Keratinocyte (primary cell): ENCODE data around the gene PNPLA7. TPM values are rescaled to one million over a fixed set of nuclear protein-coding genes. Genes with fewer than 3 reads are reported as not detected.
"Not testable (repeated sequence)": the region's sequence is repeated elsewhere in the genome, so short reads cannot be mapped to it uniquely, and the experiment has no call there.

Experiments used
- DNase-seq: peaks from one replicate; pipeline ENCODE4 v3.0.0-alpha.2; 2011; ENCODE audit warnings: low read depth, missing footprints, low spot score
- FAIRE-seq: peaks from 2 replicates; lab custom pipeline; 2011; peaks lifted over from hg19 to GRCh38; lab: Jason Lieb, UNC
- H2AFZ ChIP-seq: 2 replicates; pipeline ENCODE4 v1.6.0; 2012; ENCODE audit warnings: low read length, control low read depth, inconsistent platforms; ENCODE audit not compliant: control insufficient read depth
- H3K27ac ChIP-seq: 2 replicates; pipeline ENCODE4 v1.5.1; 2011; ENCODE audit warnings: low read length; ENCODE audit not compliant: control insufficient read depth, insufficient read depth
- H3K27me3 ChIP-seq: 3 replicates; pipeline ENCODE4 v1.6.0; 2011; ENCODE audit warnings: low read length; ENCODE audit not compliant: control insufficient read depth, insufficient read depth; ENCODE audit errors: extremely low read depth
- H3K36me3 ChIP-seq, 2 experiments: 2 replicates in 1 of 2; 3 replicates in 1 of 2; pipeline ENCODE4 v1.5.1; 2011; ENCODE audit warnings: low read length in 2 of 2, mild to moderate bottlenecking in 1 of 2; ENCODE audit not compliant: control insufficient read depth in 2 of 2, insufficient read depth in 2 of 2; ENCODE audit errors: extremely low read depth in 1 of 2
- H3K4me1 ChIP-seq: 3 replicates; pipeline ENCODE4 v1.5.1; 2011; ENCODE audit warnings: low read length; ENCODE audit not compliant: control insufficient read depth, insufficient read depth; ENCODE audit errors: extremely low read depth
- H3K4me2 ChIP-seq: 3 replicates; pipeline ENCODE4 v1.6.0; 2011; ENCODE audit warnings: low read depth, low read length; ENCODE audit not compliant: control insufficient read depth, insufficient read depth; ENCODE audit errors: extremely low read depth
- H3K4me3 ChIP-seq, 3 experiments: fragments of 200-600 bp in 1 of 3; sonication (generic) in 1 of 3; 2 replicates in 2 of 3; 3 replicates in 1 of 3; pipeline ENCODE4 v1.5.1; 2011 to 2016; ENCODE audit warnings: low read length in 3 of 3, mild to moderate bottlenecking in 3 of 3, control low read depth in 2 of 3, inconsistent platforms in 1 of 3, low read depth in 1 of 3, mixed read lengths in 1 of 3, mixed run types in 1 of 3, moderate library complexity in 1 of 3; ENCODE audit not compliant: control insufficient read depth in 2 of 3, insufficient read depth in 2 of 3; ENCODE audit errors: extremely low read depth in 1 of 3
- H3K79me2 ChIP-seq: 2 replicates; pipeline ENCODE4 v1.6.0; 2012; ENCODE audit warnings: low read length; ENCODE audit not compliant: control insufficient read depth, insufficient read depth
- H3K9ac ChIP-seq: 3 replicates; pipeline ENCODE4 v1.6.0; 2011; ENCODE audit warnings: low read length; ENCODE audit not compliant: control insufficient read depth, insufficient read depth; ENCODE audit errors: extremely low read depth
- H3K9me1 ChIP-seq: 3 replicates; pipeline ENCODE4 v1.6.0; 2011; ENCODE audit warnings: low read length; ENCODE audit not compliant: control insufficient read depth, insufficient read depth; ENCODE audit errors: extremely low read depth
- H3K9me3 ChIP-seq: 2 replicates; pipeline ENCODE4 v1.5.1; 2012; ENCODE audit warnings: low read depth, low read length; ENCODE audit not compliant: control insufficient read depth
- H4K20me1 ChIP-seq: 3 replicates; pipeline ENCODE4 v1.6.0; 2011; ENCODE audit warnings: low read length; ENCODE audit not compliant: control insufficient read depth, insufficient read depth; ENCODE audit errors: extremely low read depth
- CTCF ChIP-seq, 3 experiments: IDR thresholded peaks in 1 of 3; conservative IDR thresholded peaks in 1 of 3; optimal IDR thresholded peaks in 1 of 3; 2 replicates in 2 of 3; 3 replicates in 1 of 3; pipeline versions ENCODE3 to v1.5.1; 2011; ENCODE audit warnings: low read length in 3 of 3, mild to moderate bottlenecking in 3 of 3, moderate library complexity in 2 of 3, control low read depth in 1 of 3, inconsistent platforms in 1 of 3; ENCODE audit not compliant: insufficient read depth in 2 of 3; ENCODE audit errors: extremely low read depth in 1 of 3
- EZH2 ChIP-seq: IDR thresholded peaks from one replicate; pipeline ENCODE4 v1.6.1; 2012; ENCODE audit warnings: inconsistent platforms, mild to moderate bottlenecking, low read length, moderate library complexity
- dilution Hi-C: fragments of 300-500 bp; cut with MboI; formaldehyde crosslinking; loops from one replicate; pipeline ENCODE4 v1.7.0; 2020; ENCODE audit warnings: low sequenced_read_pairs; ENCODE audit not compliant: extremely low pct_ligation_motif_present
- polyA plus RNA-seq, 5 experiments: library from polyadenylated mRNA; depleted of rRNA in 3 of 5; stranded (reverse) in 3 of 5; stranded (forward) in 1 of 5; unstranded in 1 of 5; fragments of >200 nt; gene quantifications; 1 replicate in 1 of 5; 2 replicates in 3 of 5; 3 replicates in 1 of 5; pipeline versions ENCODE4 v1.2.1 to v1.2.3, GENCODE V29; 2011 to 2012; ENCODE audit warnings: missing spikeins in 2 of 5, low read depth in 1 of 5, low replicate concordance in 1 of 5

PNPLA7 gene
- polyA plus RNA-seq, 1 donor (not counting 4 experiments of a cell fraction or from before 2014, with no cell fraction given), result 0.34 TPM

- no peak for FAIRE-seq
Measured at GRCh38 chr9:137569609-137570203, 19.5 kb upstream of the PNPLA7 start.

GRCh38 chr9:137568445-137568844 lies 18.2 kb upstream of the PNPLA7 start:
- peaks cover 17% of the 10 kb centered on the region for H3K79me2 ChIP-seq
- H3K27ac ChIP-seq, H3K4me1 ChIP-seq, H3K4me3 ChIP-seq, H3K9me1 ChIP-seq, H3K9ac ChIP-seq, FAIRE-seq, DNase-seq, dilution Hi-C loops, H3K27me3 ChIP-seq, H4K20me1 ChIP-seq, H2AFZ ChIP-seq, H3K9me3 ChIP-seq, H3K4me2 ChIP-seq: not testable (repeated sequence)
- H3K36me3 ChIP-seq, result peaks cover 31 to 34% of the 10 kb centered on the region in 2 experiments

More at GRCh38 chr9:137569609-137570203, 19.5 kb upstream of the PNPLA7 start:
- Histone ChIP-seq H3K36me3 (peaks cover 25 to 35% of the 10 kb centered on the region in 2 experiments), H3K9me1 (no peaks in the 10 kb centered on the region), H4K20me1 (peaks cover 3% of the 10 kb centered on the region), H2AFZ (no peak overlapping the region), H3K9ac (no peak overlapping the region), H3K79me2 (peaks cover 22% of the 10 kb centered on the region), H3K4me2 (no peak overlapping the region), H3K9me3 (no peaks in the 10 kb centered on the region), H3K27ac (no peak overlapping the region), H3K4me1 (no peaks in the 10 kb centered on the region), H3K27me3 (no peaks in the 10 kb centered on the region), H3K4me3 (no peak overlapping the region)
- dilution Hi-C loops, result no loop called here
- TF ChIP-seq EZH2 (no peak), CTCF (optimal IDR thresholded peaks at IDR 0.05 in 1 of 3, IDR thresholded peaks at IDR 0.05 in 1 of 3, conservative IDR thresholded peaks at IDR 0.05 in 1 of 3; ENCODE audit: extremely low read depth in 1 of 3, insufficient read depth in 2 of 3, low read length in 3 of 3) (no peak)
- no peak for DNase-seq
